Stimulated activated naive CD8-positive, alpha-beta T cell treated with anti-CD3 and anti-CD28 coated beads, Interleukin-15, amount 100 ng/mL, for 72 hours (primary cell): ENCODE results near the gene ZNF503.

Experiments
- ATAC-seq: fragments of 150-1000 bp; cut with Tn5 transposase; 2 replicates; pipeline ENCODE4 v1.10.0; 2021; ENCODE audit warnings: mild to moderate bottlenecking, moderate library complexity
- DNase-seq, 2 donors: peaks; one replicate each; pipeline ENCODE4 v3.0.0; 2021 to 2022
- H3K27ac Mint-ChIP-seq, 2 donors: one replicate each; pipeline ENCODE4 v1.8.0; 2022; ENCODE audit warnings: mild to moderate bottlenecking in 2 of 2, mixed read lengths in 2 of 2, moderate library complexity in 2 of 2
- H3K27me3 Mint-ChIP-seq: one replicate; pipeline ENCODE4 v1.8.0; 2022; ENCODE audit warnings: mixed read lengths
- H3K4me1 Mint-ChIP-seq: one replicate; pipeline ENCODE4 v1.8.0; 2022; ENCODE audit warnings: mild to moderate bottlenecking, mixed read lengths
- H3K4me3 Mint-ChIP-seq, 2 donors: one replicate each; pipeline ENCODE4 v1.8.0; 2022; ENCODE audit warnings: mild to moderate bottlenecking in 2 of 2, mixed read lengths in 2 of 2, moderate library complexity in 1 of 2
- H3K9me3 Mint-ChIP-seq, 2 donors: one replicate each; pipeline ENCODE4 v1.8.0; 2022; ENCODE audit warnings: mixed read lengths in 2 of 2

ZNF503 gene

GRCh38 chr10:75418712-75419111 is 17.1 kb upstream of the ZNF503 start:
- Mint-ChIP-seq H3K4me1 (no peaks in the 10 kb centered on the region), H3K27me3 (peaks cover 14% of the 10 kb centered on the region), H3K9me3 (no peaks in the 10 kb centered on the region), H3K4me3 (no peak overlapping the region), H3K27ac (no peak overlapping the region)
- no peak for ATAC-seq
- no peak for DNase-seq

GRCh38 chr10:75418293-75418692 is 16.7 kb upstream of the ZNF503 start:
- Mint-ChIP-seq H3K4me1 (no peaks in the 10 kb centered on the region), H3K4me3 (no peak overlapping the region), H3K27me3 (peaks cover 19% of the 10 kb centered on the region), H3K27ac (no peak overlapping the region), H3K9me3 (no peaks in the 10 kb centered on the region)
- DNase-seq (no peak), ATAC-seq (no peak)

- ATAC-seq (no peak), DNase-seq (no peak)
- Mint-ChIP-seq H3K9me3 (no peaks in the 10 kb centered on the region), H3K27me3 (peaks cover 26% of the 10 kb centered on the region), H3K4me1 (no peaks in the 10 kb centered on the region), H3K4me3 (no peak overlapping the region), H3K27ac (no peak overlapping the region)
These were observed 16.0 kb upstream of the ZNF503 start for GRCh38 chr10:75417522-75417927.

GRCh38 chr10:75414527-75414926 is 13.0 kb upstream of the ZNF503 start:
- Mint-ChIP-seq H3K4me1 (peaks cover 1% of the 10 kb centered on the region), H3K27me3 (peaks cover 50% of the 10 kb centered on the region), H3K9me3 (no peaks in the 10 kb centered on the region), H3K27ac (no peak overlapping the region), H3K4me3 (no peak overlapping the region)
- ATAC-seq (no peak), DNase-seq (no peak)

GRCh38 chr10:75410132-75411005 is 8.8 kb upstream of the ZNF503 start:
- peaks cover 21% of the 10 kb centered on the region for H3K4me1 Mint-ChIP-seq
- H3K27ac Mint-ChIP-seq: no peak overlapping the region
- peaks cover 79% of the 10 kb centered on the region for H3K27me3 Mint-ChIP-seq
- no peaks in the 10 kb centered on the region for H3K9me3 Mint-ChIP-seq
- no peak for ATAC-seq
- H3K4me3 Mint-ChIP-seq: peak overlapping the region; percentile 62 to 65
- DNase-seq: no peak

GRCh38 chr10:75408911-75409885 is 7.6 kb upstream of the ZNF503 start:
- H3K27me3 Mint-ChIP-seq: peaks cover 90% of the 10 kb centered on the region
- DNase-seq: peak in 1 of 2 donors; percentile 36
- H3K4me3 Mint-ChIP-seq: peak overlapping the region; percentile 84 to 87
- no peak overlapping the region for H3K27ac Mint-ChIP-seq
- H3K9me3 Mint-ChIP-seq: no peaks in the 10 kb centered on the region
- H3K4me1 Mint-ChIP-seq: peaks cover 23% of the 10 kb centered on the region
- ATAC-seq: peak; percentile 73

GRCh38 chr10:75408509-75408875 is 6.9 kb upstream of the ZNF503 start:
- peaks cover 92% of the 10 kb centered on the region for H3K27me3 Mint-ChIP-seq
- ATAC-seq (no peak), DNase-seq (no peak)
- no peak overlapping the region for H3K27ac Mint-ChIP-seq
- peak overlapping the region; percentile 84 to 87 for H3K4me3 Mint-ChIP-seq
- peaks cover 29% of the 10 kb centered on the region for H3K4me1 Mint-ChIP-seq
- no peaks in the 10 kb centered on the region for H3K9me3 Mint-ChIP-seq

- no peak for DNase-seq
- H3K9me3 Mint-ChIP-seq: no peaks in the 10 kb centered on the region
These were observed 6.3 kb upstream of the ZNF503 start for GRCh38 chr10:75407713-75408508.

GRCh38 chr10:75407224-75407712 is 5.7 kb upstream of the ZNF503 start:
- Mint-ChIP-seq H3K9me3 (no peaks in the 10 kb centered on the region), H3K4me3 (peak overlapping the region; percentile 72 to 77), H3K27ac (no peak overlapping the region), H3K4me1 (peaks cover 39% of the 10 kb centered on the region), H3K27me3 (peaks cover 92% of the 10 kb centered on the region)
- ATAC-seq (no peak), DNase-seq (no peak)

More at GRCh38 chr10:75407713-75408508, 6.3 kb upstream of the ZNF503 start:
- no peak overlapping the region for H3K27ac Mint-ChIP-seq
- ATAC-seq: no peak
- peaks cover 92% of the 10 kb centered on the region for H3K27me3 Mint-ChIP-seq
- peaks cover 35% of the 10 kb centered on the region for H3K4me1 Mint-ChIP-seq
- peak overlapping the region; percentile 84 to 87 for H3K4me3 Mint-ChIP-seq

GRCh38 chr10:75406462-75407223 is 5.1 kb upstream of the ZNF503 start:
- DNase-seq (no peak), ATAC-seq (no peak)
- no peaks in the 10 kb centered on the region for H3K9me3 Mint-ChIP-seq
- H3K27me3 Mint-ChIP-seq: peaks cover 97% of the 10 kb centered on the region
- no peak overlapping the region for H3K27ac Mint-ChIP-seq
- peak overlapping the region; percentile 72 to 77 for H3K4me3 Mint-ChIP-seq
- H3K4me1 Mint-ChIP-seq: peaks cover 39% of the 10 kb centered on the region

- ATAC-seq (no peak), DNase-seq (no peak)
- H3K4me1 Mint-ChIP-seq: peaks cover 41% of the 10 kb centered on the region
- peaks cover 92% of the 10 kb centered on the region for H3K27me3 Mint-ChIP-seq
- H3K27ac Mint-ChIP-seq: no peak overlapping the region
- H3K4me3 Mint-ChIP-seq: no peak overlapping the region
- no peaks in the 10 kb centered on the region for H3K9me3 Mint-ChIP-seq
These were observed 4.3 kb upstream of the ZNF503 start for GRCh38 chr10:75405598-75406461.

GRCh38 chr10:75404815-75405597 is 3.4 kb upstream of the ZNF503 start:
- Mint-ChIP-seq H3K4me3 (no peak overlapping the region), H3K27me3 (peaks cover 92% of the 10 kb centered on the region), H3K4me1 (peaks cover 49% of the 10 kb centered on the region), H3K9me3 (no peaks in the 10 kb centered on the region), H3K27ac (no peak overlapping the region)
- no peak for ATAC-seq
- DNase-seq: no peak
